ENCODE measurements around the gene MBOAT1.
"Not testable (repeated sequence)": the region's sequence is repeated elsewhere in the genome, so short reads cannot be mapped to it uniquely, and the experiment has no call there.

Gene MBOAT1

DNA sequence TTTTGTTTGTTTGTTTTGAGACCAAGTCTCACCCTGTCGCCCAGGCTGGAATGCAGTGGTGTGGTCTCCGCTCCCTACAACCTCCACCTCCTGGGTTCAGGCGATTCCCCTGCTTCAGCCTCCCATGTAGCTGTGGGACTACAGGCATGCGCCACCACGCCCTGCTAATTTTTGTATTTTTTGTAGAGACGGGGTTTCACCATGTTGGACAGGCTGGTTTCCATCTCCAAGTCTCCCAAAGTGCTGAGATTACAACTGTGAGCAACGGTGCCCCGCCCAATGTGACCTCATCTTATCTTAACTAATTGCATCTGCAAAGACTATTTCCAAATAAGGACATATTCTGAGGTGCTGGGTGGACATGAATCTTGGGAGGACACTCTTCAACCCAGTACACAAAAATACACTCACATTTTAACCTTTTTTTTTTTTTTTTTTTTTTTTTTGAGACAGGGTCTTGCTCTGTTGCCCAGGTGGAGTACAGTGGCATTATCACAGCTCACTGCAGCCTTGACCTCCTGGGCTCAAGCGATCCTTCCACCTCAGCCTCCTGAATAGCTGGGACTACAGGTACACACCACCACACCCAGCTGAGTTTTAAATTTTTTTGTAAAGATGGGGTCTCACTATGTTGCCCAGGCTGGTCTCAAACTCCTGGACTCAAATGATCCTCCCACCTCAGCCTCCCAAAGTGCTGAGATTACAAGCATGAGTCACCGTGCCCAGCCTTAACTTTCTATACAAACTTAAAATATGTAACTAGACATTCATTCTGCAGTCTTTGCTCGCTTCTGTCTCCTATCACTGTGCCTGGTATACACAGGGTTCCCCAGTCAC, 72.9 kb downstream of the MBOAT1 start:
- not testable (repeated sequence) for H3K27ac ChIP-seq (ENCODE audit: low read length); DNase-seq (ENCODE audit: low read depth, low spot score); H3K36me3 ChIP-seq (ENCODE audit: control insufficient read depth, insufficient read depth, low read length); H3K4me3 ChIP-seq (ENCODE audit: low read length); H3K9me3 ChIP-seq (ENCODE audit: control insufficient read depth, insufficient read depth, low read length); H3K4me1 ChIP-seq (ENCODE audit: control insufficient read depth, insufficient read depth, low read length); H3K27me3 ChIP-seq (ENCODE audit: control insufficient read depth, insufficient read depth, low read length)
- no CpG with 5 or more reads among the region's 11 CpGs for WGBS (ENCODE audit: insufficient coverage, insufficient read length)

DNA sequence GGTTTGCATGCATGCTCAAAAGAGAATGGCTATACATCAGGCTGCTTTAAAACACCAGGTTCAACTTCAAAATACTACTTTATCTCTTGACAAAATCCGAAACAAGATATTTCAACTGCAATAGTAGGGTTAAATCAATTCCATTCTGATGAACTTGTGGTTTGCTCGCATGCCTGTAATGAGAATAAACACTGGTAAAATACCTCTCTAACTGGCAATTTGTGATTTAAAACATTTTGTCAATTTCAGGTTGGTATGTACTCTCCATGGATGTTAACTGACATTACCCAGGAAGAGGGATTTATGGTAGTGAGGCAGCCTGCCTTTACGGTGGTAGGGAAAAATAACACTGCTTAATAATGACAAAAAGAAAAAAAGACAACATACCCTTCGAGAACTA, 74.4 kb downstream of the MBOAT1 start:
- H3K4me1 ChIP-seq (ENCODE audit: control insufficient read depth, insufficient read depth, low read length): no peaks in the 10 kb centered on the region; the same call in 1 of the 2 replicates
- no peak overlapping the region for H3K4me3 ChIP-seq (ENCODE audit: low read length)
- no peaks in the 10 kb centered on the region for H3K36me3 ChIP-seq (ENCODE audit: control insufficient read depth, insufficient read depth, low read length)
- no peak for DNase-seq (ENCODE audit: low read depth, low spot score)
- WGBS (ENCODE audit: insufficient coverage, insufficient read length): no CpG with 5 or more reads among the region's 4 CpGs
- no peaks in the 10 kb centered on the region for H3K9me3 ChIP-seq (ENCODE audit: control insufficient read depth, insufficient read depth, low read length)
- H3K27me3 ChIP-seq (ENCODE audit: control insufficient read depth, insufficient read depth, low read length): no peaks in the 10 kb centered on the region
- H3K27ac ChIP-seq (ENCODE audit: low read length): no peak overlapping the region

DNA sequence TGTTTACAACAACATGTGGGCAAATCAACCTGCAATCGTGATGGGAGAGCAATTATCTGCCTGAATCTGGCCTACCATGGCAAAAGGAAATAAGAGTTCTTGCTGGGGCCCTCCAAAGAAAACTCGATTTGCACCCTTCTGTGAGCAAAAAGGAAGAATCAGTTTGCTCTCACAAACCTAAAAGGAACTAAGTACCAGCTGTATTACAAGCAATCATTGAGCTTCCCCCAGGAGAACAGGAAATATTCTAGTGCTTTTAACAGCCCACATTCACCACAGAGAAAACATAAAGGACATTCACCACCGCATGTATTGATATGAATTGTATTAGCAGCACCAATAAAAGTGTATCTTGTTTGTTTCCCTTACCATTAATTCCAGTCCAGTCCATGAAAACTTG, 75.0 kb downstream of the MBOAT1 start:
- DNase-seq (ENCODE audit: low read depth, low spot score): no peak
- Histone ChIP-seq H3K36me3 (ENCODE audit: control insufficient read depth, insufficient read depth, low read length) (no peaks in the 10 kb centered on the region), H3K27ac (ENCODE audit: low read length) (no peak overlapping the region), H3K4me3 (ENCODE audit: low read length) (no peak overlapping the region), H3K27me3 (ENCODE audit: control insufficient read depth, insufficient read depth, low read length) (no peaks in the 10 kb centered on the region), H3K9me3 (ENCODE audit: control insufficient read depth, insufficient read depth, low read length) (no peaks in the 10 kb centered on the region), H3K4me1 (ENCODE audit: control insufficient read depth, insufficient read depth, low read length) (no peaks in the 10 kb centered on the region; the same call in 1 of the 2 replicates)
- no CpG with 5 or more reads among the region's 3 CpGs for WGBS (ENCODE audit: insufficient coverage, insufficient read length)

DNA sequence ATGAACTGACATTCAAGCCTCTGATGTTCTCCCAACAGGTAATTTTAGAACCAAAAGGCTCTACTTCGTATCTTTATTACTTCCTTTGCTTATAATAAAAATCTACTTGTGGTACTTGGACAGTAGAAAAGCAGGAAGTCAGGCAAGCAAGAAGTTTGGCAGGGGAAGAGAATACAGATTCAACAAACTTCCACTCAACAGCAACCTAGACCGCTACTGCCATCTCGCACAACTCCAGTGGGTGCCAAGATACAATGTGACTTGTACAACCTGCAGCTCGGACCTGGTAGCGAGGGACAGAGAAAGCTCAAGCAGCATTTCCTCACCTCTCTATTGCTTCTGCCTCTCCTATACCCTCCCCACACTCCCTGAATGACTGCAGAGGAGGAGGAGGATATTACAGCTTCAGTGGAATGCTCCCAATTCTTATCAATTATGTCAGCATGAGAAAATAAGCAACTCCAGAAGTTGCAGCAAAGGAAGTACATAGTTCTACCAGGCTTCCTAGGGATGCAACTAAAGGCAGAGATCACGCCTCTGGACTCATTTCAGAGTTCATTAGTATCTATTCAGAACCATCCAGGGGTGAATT, 76.5 kb downstream of the MBOAT1 start:
- H3K4me1 ChIP-seq (ENCODE audit: control insufficient read depth, insufficient read depth, low read length): no peaks in the 10 kb centered on the region; the same call in 1 of the 2 replicates
- no peak overlapping the region for H3K4me3 ChIP-seq (ENCODE audit: low read length)
- no CpG with 5 or more reads among the region's 6 CpGs for WGBS (ENCODE audit: insufficient coverage, insufficient read length)
- H3K9me3 ChIP-seq (ENCODE audit: control insufficient read depth, insufficient read depth, low read length): no peaks in the 10 kb centered on the region
- no peaks in the 10 kb centered on the region for H3K36me3 ChIP-seq (ENCODE audit: control insufficient read depth, insufficient read depth, low read length)
- H3K27me3 ChIP-seq (ENCODE audit: control insufficient read depth, insufficient read depth, low read length): no peaks in the 10 kb centered on the region
- no peak for DNase-seq (ENCODE audit: low read depth, low spot score)
- no peak overlapping the region for H3K27ac ChIP-seq (ENCODE audit: low read length)

DNA sequence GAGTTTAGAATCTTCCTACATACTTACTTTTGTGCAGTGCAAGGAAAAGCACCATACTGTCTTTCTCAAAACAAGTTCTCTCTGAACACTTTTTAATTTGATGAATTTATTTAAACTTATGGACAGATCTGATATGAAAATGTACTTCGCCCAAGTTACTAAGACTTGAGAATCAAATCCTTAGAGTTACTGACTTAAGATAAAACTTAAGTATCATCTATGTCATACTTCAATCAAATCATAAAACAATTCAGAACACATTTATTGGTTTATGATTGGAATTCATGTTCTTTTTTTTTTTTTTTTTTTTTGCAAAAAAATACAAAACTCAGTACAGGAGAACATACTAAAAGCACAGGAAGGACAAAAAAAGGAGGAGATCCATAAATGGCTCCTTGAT, 77.7 kb downstream of the MBOAT1 start:
- no peaks in the 10 kb centered on the region for H3K9me3 ChIP-seq (ENCODE audit: control insufficient read depth, insufficient read depth, low read length)
- DNase-seq (ENCODE audit: low read depth, low spot score): no peak
- no peaks in the 10 kb centered on the region for H3K36me3 ChIP-seq (ENCODE audit: control insufficient read depth, insufficient read depth, low read length)
- no peak overlapping the region for H3K27ac ChIP-seq (ENCODE audit: low read length)
- H3K27me3 ChIP-seq (ENCODE audit: control insufficient read depth, insufficient read depth, low read length): no peaks in the 10 kb centered on the region
- H3K4me3 ChIP-seq (ENCODE audit: low read length): no peak overlapping the region
- no CpG with 5 or more reads among the region's 1 CpG for WGBS (ENCODE audit: insufficient coverage, insufficient read length)
- no peaks in the 10 kb centered on the region; the same call in 1 of the 2 replicates for H3K4me1 ChIP-seq (ENCODE audit: control insufficient read depth, insufficient read depth, low read length)

DNA sequence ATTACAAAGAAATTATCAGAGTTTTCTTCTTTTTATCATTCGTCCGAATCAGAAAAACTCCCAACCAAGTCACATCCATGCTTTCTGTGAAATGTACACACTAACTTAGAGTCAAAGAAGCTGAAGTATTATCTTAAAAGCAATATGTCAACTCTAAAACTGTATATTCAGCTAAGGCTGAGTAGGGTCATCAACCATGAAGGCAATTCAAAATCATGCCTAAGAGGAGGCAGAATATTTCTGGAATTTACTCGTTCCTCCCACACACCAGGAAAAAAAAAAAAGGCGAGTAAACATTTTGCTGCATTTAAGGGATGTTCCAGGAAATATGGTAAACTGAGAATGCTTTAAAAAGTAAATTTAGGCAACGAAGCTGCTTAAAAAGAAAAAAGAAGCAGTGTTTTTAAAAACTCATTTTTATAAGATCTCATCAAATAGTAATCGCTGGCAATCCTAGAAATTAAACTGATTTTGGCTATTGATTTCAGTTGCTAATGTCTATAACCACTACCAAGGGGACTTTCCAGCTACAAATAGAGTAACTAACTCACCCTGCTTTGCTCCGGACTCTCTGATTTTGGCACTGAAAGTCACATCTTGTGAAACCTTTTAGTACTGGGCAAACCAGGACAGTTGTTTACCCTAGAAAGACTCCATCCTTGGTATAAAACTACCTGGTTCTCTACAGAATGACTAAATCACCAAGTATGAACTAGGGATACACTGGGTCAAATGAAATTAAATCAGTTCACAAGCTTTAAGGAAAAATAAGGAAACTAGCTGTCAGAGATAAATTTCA, 82.8 kb downstream of the MBOAT1 start:
- H3K36me3 ChIP-seq (ENCODE audit: control insufficient read depth, insufficient read depth, low read length): no peaks in the 10 kb centered on the region
- H3K9me3 ChIP-seq (ENCODE audit: control insufficient read depth, insufficient read depth, low read length): no peaks in the 10 kb centered on the region
- no peak overlapping the region for H3K4me3 ChIP-seq (ENCODE audit: low read length)
- H3K4me1 ChIP-seq (ENCODE audit: control insufficient read depth, insufficient read depth, low read length): no peaks in the 10 kb centered on the region; the same call in 1 of the 2 replicates
- WGBS (ENCODE audit: insufficient coverage, insufficient read length): no CpG with 5 or more reads among the region's 7 CpGs
- H3K27ac ChIP-seq (ENCODE audit: low read length): no peak overlapping the region
- no peaks in the 10 kb centered on the region for H3K27me3 ChIP-seq (ENCODE audit: control insufficient read depth, insufficient read depth, low read length)
- DNase-seq (ENCODE audit: low read depth, low spot score): no peak

DNA sequence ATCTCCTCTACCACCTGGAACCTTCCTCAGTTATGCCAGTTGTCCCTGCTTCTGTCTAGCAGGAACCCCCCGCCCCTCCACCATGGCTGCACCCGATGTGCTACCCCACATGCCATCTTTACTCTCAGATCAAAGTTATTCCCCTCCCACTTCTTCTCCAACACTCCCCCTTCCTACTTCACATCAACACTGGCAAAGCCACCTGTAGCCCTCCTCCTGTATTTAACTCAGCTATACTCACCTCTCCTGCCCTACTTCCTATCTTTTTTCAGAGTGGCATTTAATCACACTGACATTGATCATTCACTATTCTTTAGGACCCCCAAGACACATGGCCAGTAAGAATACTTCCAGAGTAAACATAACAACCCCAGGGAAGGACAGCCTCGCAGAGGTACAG, 84.3 kb downstream of the MBOAT1 start:
- no peaks in the 10 kb centered on the region for H3K9me3 ChIP-seq (ENCODE audit: control insufficient read depth, insufficient read depth, low read length)
- H3K4me3 ChIP-seq (ENCODE audit: low read length): no peak overlapping the region
- no peak for DNase-seq (ENCODE audit: low read depth, low spot score)
- WGBS (ENCODE audit: insufficient coverage, insufficient read length): no CpG with 5 or more reads among the region's 3 CpGs
- no peaks in the 10 kb centered on the region for H3K36me3 ChIP-seq (ENCODE audit: control insufficient read depth, insufficient read depth, low read length)
- no peaks in the 10 kb centered on the region for H3K4me1 ChIP-seq (ENCODE audit: control insufficient read depth, insufficient read depth, low read length)
- H3K27ac ChIP-seq (ENCODE audit: low read length): no peak overlapping the region
- no peaks in the 10 kb centered on the region for H3K27me3 ChIP-seq (ENCODE audit: control insufficient read depth, insufficient read depth, low read length)

DNA sequence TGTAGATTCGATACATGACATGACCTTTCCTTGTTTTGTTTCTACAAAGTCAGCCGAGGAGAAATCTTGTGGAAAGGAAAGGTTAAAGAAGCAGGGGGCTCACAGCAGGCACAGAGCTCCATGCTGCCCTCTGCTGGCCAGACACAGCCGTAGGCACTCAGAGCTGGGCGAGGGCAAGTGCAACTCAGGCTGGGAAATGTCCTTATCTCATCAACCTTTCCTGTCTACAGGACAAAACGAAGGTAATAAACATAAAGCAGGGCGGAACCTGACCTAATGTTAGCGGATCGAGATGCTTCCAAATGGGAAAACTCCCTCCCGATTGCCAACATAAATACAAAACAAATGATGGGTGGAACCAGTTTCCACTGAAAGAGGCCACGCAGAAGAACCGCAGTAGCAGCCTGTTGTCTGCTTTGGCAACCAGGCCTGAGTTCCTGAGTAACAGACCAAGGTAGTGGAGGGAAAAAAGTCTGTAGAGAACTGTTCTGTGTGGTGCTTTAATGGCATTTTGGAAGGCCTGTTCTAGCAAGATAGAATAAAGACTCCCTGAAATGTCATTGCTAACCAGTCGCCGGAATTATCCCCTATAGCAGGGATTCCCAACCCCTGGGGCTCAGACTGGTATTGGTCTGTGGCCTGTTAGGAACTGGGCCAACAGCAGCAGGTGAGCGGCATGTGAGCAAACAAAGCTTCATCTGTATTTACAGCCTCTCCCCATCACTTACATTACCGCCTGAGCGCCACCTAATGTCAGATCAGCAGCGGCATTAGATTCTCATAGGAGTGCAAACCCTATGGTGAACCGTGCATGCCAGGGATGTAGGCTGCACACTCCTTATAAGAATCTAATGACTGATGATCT, 85.2 kb downstream of the MBOAT1 start:
- Histone ChIP-seq H3K27me3 (ENCODE audit: control insufficient read depth, insufficient read depth, low read length) (no peaks in the 10 kb centered on the region), H3K36me3 (ENCODE audit: control insufficient read depth, insufficient read depth, low read length) (no peaks in the 10 kb centered on the region), H3K27ac (ENCODE audit: low read length) (no peak overlapping the region), H3K9me3 (ENCODE audit: control insufficient read depth, insufficient read depth, low read length) (no peaks in the 10 kb centered on the region), H3K4me1 (ENCODE audit: control insufficient read depth, insufficient read depth, low read length) (no peaks in the 10 kb centered on the region), H3K4me3 (ENCODE audit: low read length) (no peak overlapping the region)
- DNase-seq (ENCODE audit: low read depth, low spot score): peak; percentile 55
- no CpG with 5 or more reads among the region's 18 CpGs for WGBS (ENCODE audit: insufficient coverage, insufficient read length)

DNA sequence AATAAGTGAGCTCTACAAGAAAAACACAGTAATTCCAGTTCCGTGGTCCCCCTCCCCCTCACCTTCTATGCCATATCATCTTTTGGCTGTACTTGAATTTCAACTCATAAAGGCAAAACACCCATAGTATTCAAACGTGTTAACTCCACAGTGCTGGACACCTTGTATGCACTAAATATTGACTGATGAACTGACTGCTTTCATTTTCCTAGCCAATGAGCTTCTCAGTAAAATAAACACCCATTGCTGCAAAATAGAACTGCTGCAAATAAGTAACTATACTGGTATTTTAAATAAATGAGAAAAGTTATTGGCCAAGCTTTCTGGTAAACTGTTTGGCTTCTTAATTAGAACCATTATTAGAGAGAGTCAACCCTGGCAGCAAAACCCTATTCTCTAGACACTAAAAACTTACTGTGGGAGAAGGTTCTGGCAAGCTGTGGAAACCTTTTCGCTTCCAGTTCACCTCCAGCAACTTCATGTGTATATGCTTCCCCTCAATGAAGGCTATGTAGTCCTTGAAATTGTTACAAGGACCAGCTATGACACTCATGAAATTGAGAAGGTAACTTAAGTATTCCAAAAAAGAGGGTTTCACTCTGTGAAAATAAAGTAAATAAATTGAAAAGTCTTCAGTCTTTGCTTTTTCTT, 86.0 kb downstream of the MBOAT1 start:
- Histone ChIP-seq H3K4me3 (ENCODE audit: low read length) (no peak overlapping the region), H3K27ac (ENCODE audit: low read length) (no peak overlapping the region), H3K4me1 (ENCODE audit: control insufficient read depth, insufficient read depth, low read length) (no peaks in the 10 kb centered on the region), H3K9me3 (ENCODE audit: control insufficient read depth, insufficient read depth, low read length) (no peaks in the 10 kb centered on the region), H3K27me3 (ENCODE audit: control insufficient read depth, insufficient read depth, low read length) (no peaks in the 10 kb centered on the region), H3K36me3 (ENCODE audit: control insufficient read depth, insufficient read depth, low read length) (no peaks in the 10 kb centered on the region)
- no peak for DNase-seq (ENCODE audit: low read depth, low spot score)
- WGBS (ENCODE audit: insufficient coverage, insufficient read length): no CpG with 5 or more reads among the region's 3 CpGs
